ENCODE measurements around the gene TMEM247. TPM values are rescaled to one million over a fixed set of nuclear protein-coding genes. Genes with fewer than 3 reads are reported as not detected.

TMEM247 gene
- not detected in 2 replicates for total RNA-seq
- long read RNA-seq: 0 reads

GRCh38 chr2:46479265-46479664 lies at the start of gene TMEM247:
TMEM247 (plus strand) TSS chr2:46479565.
- peaks cover 5% of the 10 kb centered on the region for H3K27me3 Mint-ChIP-seq (ENCODE audit: low read depth)
- peaks cover 19% of the 10 kb centered on the region for H3K9me3 Mint-ChIP-seq
- DNase-seq (ENCODE audit: low read depth, low spot score): no peak
- H3K4me3 Mint-ChIP-seq: no peak within 1 kb of the TSS
- peaks cover 5% of the 10 kb centered on the region for H3K36me3 Mint-ChIP-seq (ENCODE audit: low read depth)
- TF ChIP-seq, protein P1, sequence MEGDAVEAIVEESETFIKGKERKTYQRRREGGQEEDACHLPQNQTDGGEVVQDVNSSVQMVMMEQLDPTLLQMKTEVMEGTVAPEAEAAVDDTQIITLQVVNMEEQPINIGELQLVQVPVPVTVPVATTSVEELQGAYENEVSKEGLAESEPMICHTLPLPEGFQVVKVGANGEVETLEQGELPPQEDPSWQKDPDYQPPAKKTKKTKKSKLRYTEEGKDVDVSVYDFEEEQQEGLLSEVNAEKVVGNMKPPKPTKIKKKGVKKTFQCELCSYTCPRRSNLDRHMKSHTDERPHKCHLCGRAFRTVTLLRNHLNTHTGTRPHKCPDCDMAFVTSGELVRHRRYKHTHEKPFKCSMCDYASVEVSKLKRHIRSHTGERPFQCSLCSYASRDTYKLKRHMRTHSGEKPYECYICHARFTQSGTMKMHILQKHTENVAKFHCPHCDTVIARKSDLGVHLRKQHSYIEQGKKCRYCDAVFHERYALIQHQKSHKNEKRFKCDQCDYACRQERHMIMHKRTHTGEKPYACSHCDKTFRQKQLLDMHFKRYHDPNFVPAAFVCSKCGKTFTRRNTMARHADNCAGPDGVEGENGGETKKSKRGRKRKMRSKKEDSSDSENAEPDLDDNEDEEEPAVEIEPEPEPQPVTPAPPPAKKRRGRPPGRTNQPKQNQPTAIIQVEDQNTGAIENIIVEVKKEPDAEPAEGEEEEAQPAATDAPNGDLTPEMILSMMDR (conservative IDR thresholded peaks at IDR 0.05): no peak
- no peak within 1 kb of the TSS for H3K27ac Mint-ChIP-seq (ENCODE audit: unreplicated experiment)
- H3K4me1 Mint-ChIP-seq: peaks cover 4% of the 10 kb centered on the region

GRCh38 chr2:46430413-46430812 lies 49.0 kb upstream of the TMEM247 start:
- no peak for DNase-seq (ENCODE audit: low read depth, low spot score)
- Mint-ChIP-seq H3K4me3 (no peak overlapping the region), H3K27me3 (ENCODE audit: low read depth) (no peaks in the 10 kb centered on the region), H3K27ac (ENCODE audit: unreplicated experiment) (no peak overlapping the region), H3K36me3 (ENCODE audit: low read depth) (no peaks in the 10 kb centered on the region), H3K9me3 (peaks cover 4% of the 10 kb centered on the region), H3K4me1 (no peaks in the 10 kb centered on the region)
- TF ChIP-seq, protein P1 (conservative IDR thresholded peaks at IDR 0.05): no peak

- no peak overlapping the region for H3K4me3 Mint-ChIP-seq
- H3K36me3 Mint-ChIP-seq (ENCODE audit: low read depth): no peaks in the 10 kb centered on the region
- no peak for DNase-seq (ENCODE audit: low read depth, low spot score)
- H3K9me3 Mint-ChIP-seq: peaks cover 4% of the 10 kb centered on the region
- no peaks in the 10 kb centered on the region for H3K27me3 Mint-ChIP-seq (ENCODE audit: low read depth)
- no peaks in the 10 kb centered on the region for H3K4me1 Mint-ChIP-seq
- H3K27ac Mint-ChIP-seq (ENCODE audit: unreplicated experiment): no peak overlapping the region
- TF ChIP-seq, protein P1 (conservative IDR thresholded peaks at IDR 0.05): no peak
These were observed 48.4 kb upstream of the TMEM247 start for GRCh38 chr2:46430992-46431391.

- Mint-ChIP-seq H3K9me3 (peaks cover 4% of the 10 kb centered on the region), H3K27ac (ENCODE audit: unreplicated experiment) (no peak overlapping the region), H3K4me1 (no peaks in the 10 kb centered on the region), H3K27me3 (ENCODE audit: low read depth) (no peaks in the 10 kb centered on the region), H3K4me3 (no peak overlapping the region), H3K36me3 (ENCODE audit: low read depth) (no peaks in the 10 kb centered on the region)
- TF ChIP-seq, protein P1 (conservative IDR thresholded peaks at IDR 0.05): no peak
- DNase-seq (ENCODE audit: low read depth, low spot score): no peak
These were observed 47.7 kb upstream of the TMEM247 start for GRCh38 chr2:46431481-46432235.

DNA sequence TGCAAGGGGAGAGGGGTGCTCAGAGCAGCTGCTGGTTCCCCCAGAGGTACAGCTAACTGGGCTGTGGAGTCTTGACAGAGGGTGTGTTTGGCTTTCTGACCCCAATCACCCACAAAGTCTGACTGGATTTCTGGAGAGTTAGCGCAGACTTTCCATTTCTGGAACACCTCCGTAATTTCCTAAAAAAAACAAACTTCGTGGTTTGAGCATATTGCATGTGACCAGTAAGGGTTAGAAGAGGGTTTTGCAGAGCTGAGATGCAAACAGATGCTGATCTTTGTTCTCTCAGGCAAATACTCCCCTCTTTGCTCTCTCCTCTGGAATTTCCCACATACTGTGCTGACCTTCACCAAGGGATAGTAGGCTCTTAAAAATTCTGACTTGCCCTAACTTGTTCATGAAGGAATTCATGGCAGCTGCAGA lies 44.5 kb upstream of the TMEM247 start:
- DNase-seq (ENCODE audit: low read depth, low spot score): no peak
- no peaks in the 10 kb centered on the region for H3K9me3 Mint-ChIP-seq

More for the DNA sequence above, 44.5 kb upstream of the TMEM247 start:
- TF ChIP-seq, protein P1 (conservative IDR thresholded peaks at IDR 0.05): no peak
- Mint-ChIP-seq H3K4me1 (no peaks in the 10 kb centered on the region), H3K27ac (ENCODE audit: unreplicated experiment) (no peak overlapping the region), H3K27me3 (ENCODE audit: low read depth) (peaks cover 9% of the 10 kb centered on the region), H3K36me3 (ENCODE audit: low read depth) (no peaks in the 10 kb centered on the region), H3K4me3 (no peak overlapping the region)

Data from neural crest cell (in vitro differentiated cells).